ENCODE data around the gene CARD11. TPM values are rescaled to one million over a fixed set of nuclear protein-coding genes. Genes with fewer than 3 reads are reported as not detected.

CARD11 gene
- total and polyA plus RNA-seq, 2 experiments from 2014 or later, result 0.15 TPM; not detected in 1

GRCh38 chr7:2927592-2927991 lies 116.1 kb downstream of the CARD11 start:
- Histone ChIP-seq H3K4me1 (ENCODE audit: low read depth) (no peaks in the 10 kb centered on the region), H3K27ac (no peak overlapping the region), H3K27me3 (no peaks in the 10 kb centered on the region), H3K4me3 (no peak overlapping the region), H3K36me3 (no peaks in the 10 kb centered on the region), H3K9me3 (ENCODE audit: low read depth) (no peaks in the 10 kb centered on the region)
- TF ChIP-seq CTCF (IDR thresholded peaks at IDR 0.05; ENCODE audit: low read depth, low read length), result no peak
- no peak for DNase-seq (ENCODE audit: low read depth in 1 of 2, low spot score in 1 of 2)

GRCh38 chr7:2926896-2927405 lies 116.7 kb downstream of the CARD11 start:
- H3K27me3 ChIP-seq, result no peaks in the 10 kb centered on the region
- H3K4me3 ChIP-seq, result no peak overlapping the region
- DNase-seq (ENCODE audit: low read depth in 1 of 2, low spot score in 1 of 2), result no peak
- no peaks in the 10 kb centered on the region for H3K9me3 ChIP-seq (ENCODE audit: low read depth)
- no peaks in the 10 kb centered on the region for H3K4me1 ChIP-seq (ENCODE audit: low read depth)
- no peaks in the 10 kb centered on the region for H3K36me3 ChIP-seq
- no peak overlapping the region for H3K27ac ChIP-seq
- no peak for TF ChIP-seq CTCF (IDR thresholded peaks at IDR 0.05; ENCODE audit: low read depth, low read length)

GRCh38 chr7:2926120-2926895 lies 117.4 kb downstream of the CARD11 start:
- no peaks in the 10 kb centered on the region for H3K4me1 ChIP-seq (ENCODE audit: low read depth)
- no peaks in the 10 kb centered on the region for H3K36me3 ChIP-seq
- DNase-seq (ENCODE audit: low read depth in 1 of 2, low spot score in 1 of 2), result no peak
- H3K27me3 ChIP-seq, result no peaks in the 10 kb centered on the region
- H3K27ac ChIP-seq, result no peak overlapping the region
- no peak for TF ChIP-seq CTCF (IDR thresholded peaks at IDR 0.05; ENCODE audit: low read depth, low read length)
- no peaks in the 10 kb centered on the region for H3K9me3 ChIP-seq (ENCODE audit: low read depth)
- no peak overlapping the region for H3K4me3 ChIP-seq

GRCh38 chr7:2924866-2925840 lies 118.5 kb downstream of the CARD11 start:
- no peak for TF ChIP-seq CTCF (IDR thresholded peaks at IDR 0.05; ENCODE audit: low read depth, low read length)
- H3K27me3 ChIP-seq, result no peaks in the 10 kb centered on the region
- no peak overlapping the region for H3K4me3 ChIP-seq
- H3K4me1 ChIP-seq (ENCODE audit: low read depth), result no peaks in the 10 kb centered on the region
- H3K9me3 ChIP-seq (ENCODE audit: low read depth), result no peaks in the 10 kb centered on the region
- peak in 1 of 2 donors; percentile 40 for DNase-seq (ENCODE audit: low read depth in 1 of 2, low spot score in 1 of 2)
- H3K36me3 ChIP-seq, result no peaks in the 10 kb centered on the region
- H3K27ac ChIP-seq, result no peak overlapping the region

- H3K27me3 ChIP-seq, result no peaks in the 10 kb centered on the region
- H3K27ac ChIP-seq, result no peak overlapping the region
- no peaks in the 10 kb centered on the region for H3K36me3 ChIP-seq
- H3K4me3 ChIP-seq, result no peak overlapping the region
- no peak for DNase-seq (ENCODE audit: low read depth in 1 of 2, low spot score in 1 of 2)
- no peaks in the 10 kb centered on the region for H3K9me3 ChIP-seq (ENCODE audit: low read depth)
- no peaks in the 10 kb centered on the region for H3K4me1 ChIP-seq (ENCODE audit: low read depth)
- no peak for TF ChIP-seq CTCF (IDR thresholded peaks at IDR 0.05; ENCODE audit: low read depth, low read length)
These were observed 119.6 kb downstream of the CARD11 start for GRCh38 chr7:2923886-2924574.

Data from cardiac muscle cell (in vitro differentiated cells and primary cell).